Trophoblast cell (in vitro differentiated cells and primary cell): ENCODE results near the gene C19orf25.

Experiments used
- DNase-seq, 2 donors: peaks; one replicate each; pipeline ENCODE4 v3.0.0-alpha.2; 2016
- H2AFZ ChIP-seq: 2 replicates; pipeline ENCODE4 v1.6.1; 2013; ENCODE audit warnings: low read length, moderate library complexity, mild to moderate bottlenecking; ENCODE audit not compliant: insufficient read depth, poor library complexity
- H2AK5ac ChIP-seq: 2 replicates; pipeline ENCODE4 v1.6.1; 2013; ENCODE audit warnings: mild to moderate bottlenecking, low read length
- H2BK120ac ChIP-seq: 2 replicates; pipeline ENCODE4 v1.6.1; 2013; ENCODE audit warnings: low read length, mild to moderate bottlenecking, moderate library complexity; ENCODE audit not compliant: insufficient read depth, poor library complexity
- H2BK12ac ChIP-seq: 2 replicates; pipeline ENCODE4 v1.6.1; 2013; ENCODE audit warnings: mild to moderate bottlenecking, low read length, moderate library complexity
- H2BK5ac ChIP-seq: 2 replicates; pipeline ENCODE4 v1.6.1; 2013; ENCODE audit warnings: low read length, low read depth, moderate library complexity, mild to moderate bottlenecking; ENCODE audit not compliant: poor library complexity
- H3K14ac ChIP-seq: 2 replicates; pipeline ENCODE4 v1.6.1; 2013; ENCODE audit warnings: mild to moderate bottlenecking, low read length
- H3K18ac ChIP-seq: 2 replicates; pipeline ENCODE4 v1.6.1; 2013; ENCODE audit warnings: mild to moderate bottlenecking, low read length
- H3K23ac ChIP-seq: 2 replicates; pipeline ENCODE4 v1.6.1; 2013; ENCODE audit warnings: low read length
- H3K27ac ChIP-seq: 2 replicates; pipeline ENCODE4 v1.5.1; 2013; ENCODE audit warnings: low read depth, mild to moderate bottlenecking, inconsistent platforms, low read length, moderate library complexity
- H3K27me3 ChIP-seq: 2 replicates; pipeline ENCODE4 v1.6.1; 2013; ENCODE audit warnings: inconsistent platforms, mild to moderate bottlenecking, low read length, moderate library complexity; ENCODE audit not compliant: insufficient read depth
- H3K36me3 ChIP-seq, 2 experiments: 1 replicate in 1 of 2; 2 replicates in 1 of 2; pipeline ENCODE4 v1.6.1; 2013; ENCODE audit warnings: low read length in 2 of 2, mild to moderate bottlenecking in 2 of 2, moderate library complexity in 1 of 2; ENCODE audit not compliant: insufficient read depth in 2 of 2, control insufficient read depth in 1 of 2
- H3K4ac ChIP-seq: 2 replicates; pipeline ENCODE4 v1.6.1; 2013; ENCODE audit warnings: low read depth, mild to moderate bottlenecking, low read length, moderate library complexity
- H3K4me1 ChIP-seq, 2 experiments: 1 replicate in 1 of 2; 2 replicates in 1 of 2; pipeline ENCODE4 v1.6.1; 2013; ENCODE audit warnings: low read length in 2 of 2, mild to moderate bottlenecking in 2 of 2, moderate library complexity in 1 of 2; ENCODE audit not compliant: insufficient read depth in 2 of 2, control insufficient read depth in 1 of 2
- H3K4me2 ChIP-seq: 2 replicates; pipeline ENCODE4 v1.6.1; 2013; ENCODE audit warnings: inconsistent platforms, mild to moderate bottlenecking, low read length, moderate library complexity
- H3K4me3 ChIP-seq: 2 replicates; pipeline ENCODE4 v1.5.1; 2013; ENCODE audit warnings: mild to moderate bottlenecking, low read depth, low read length, inconsistent platforms
- H3K79me1 ChIP-seq: one replicate; pipeline ENCODE4 v1.6.1; 2013; ENCODE audit warnings: low read length
- H3K79me2 ChIP-seq: 2 replicates; pipeline ENCODE4 v1.6.1; 2013; ENCODE audit warnings: low read length, mild to moderate bottlenecking; ENCODE audit not compliant: control insufficient read depth, insufficient read depth, poor library complexity
- H3K9ac ChIP-seq: 2 replicates; pipeline ENCODE4 v1.6.1; 2013; ENCODE audit warnings: mild to moderate bottlenecking, low read length
- H3K9me3 ChIP-seq: 2 replicates; pipeline ENCODE4 v1.6.1; 2013; ENCODE audit warnings: low read depth, mild to moderate bottlenecking, control low read depth, inconsistent platforms, low read length; ENCODE audit not compliant: insufficient read depth
- H4K12ac ChIP-seq: 2 replicates; pipeline ENCODE4 v1.6.1; 2013; ENCODE audit warnings: low read depth, mild to moderate bottlenecking, low read length, moderate library complexity
- H4K8ac ChIP-seq: 2 replicates; pipeline ENCODE4 v1.6.1; 2013; ENCODE audit warnings: low read depth, mild to moderate bottlenecking, low read length, moderate library complexity
- H4K91ac ChIP-seq: one replicate; pipeline ENCODE4 v1.6.1; 2013; ENCODE audit warnings: low read depth, mild to moderate bottlenecking, low read length, moderate library complexity
- WGBS: extraction: QIAGEN DNeasy Blood & Tissue Kit; methylation state at CpG from one replicate; pipeline ENCODE4 v1.1.7; 2013; ENCODE audit warnings: missing lambda C conversion rate; ENCODE audit not compliant: insufficient read length, insufficient coverage; ENCODE audit errors: extremely low coverage; 5-methylcytosine and 5-hydroxymethylcytosine counted together

C19orf25 gene

GRCh38 chr19:1488282-1488601 lies 9.2 kb upstream of the C19orf25 start:
- DNase-seq: no peak
- Histone ChIP-seq H4K8ac (no peak overlapping the region), H3K4me2 (no peak overlapping the region), H3K27me3 (peaks cover 5% of the 10 kb centered on the region), H3K9me3 (peaks cover 7% of the 10 kb centered on the region), H4K12ac (no peak overlapping the region), H2BK5ac (no peak overlapping the region), H3K23ac (no peak overlapping the region), H3K4me3 (no peak overlapping the region), H3K79me2 (peaks cover 4% of the 10 kb centered on the region), H4K91ac (no peak overlapping the region), H3K4ac (no peak overlapping the region), H3K14ac (no peak overlapping the region), H2AFZ (no peak overlapping the region), H3K9ac (no peak overlapping the region), H3K18ac (no peak overlapping the region), H3K27ac (no peak overlapping the region), H3K79me1 (peaks cover 10% of the 10 kb centered on the region), H2BK120ac (no peak overlapping the region), H3K36me3 (no peaks in the 10 kb centered on the region), H2BK12ac (no peak overlapping the region), H3K4me1 (peaks cover 12% of the 10 kb centered on the region in 2 experiments), H2AK5ac (no peak overlapping the region)
- WGBS: no CpG with 5 or more reads among the region's 11 CpGs

GRCh38 chr19:1487576-1488281 lies 8.7 kb upstream of the C19orf25 start:
- H3K27me3 ChIP-seq: peaks cover 5% of the 10 kb centered on the region
- H3K9ac ChIP-seq: no peak overlapping the region
- H3K14ac ChIP-seq: no peak overlapping the region
- H3K4ac ChIP-seq: no peak overlapping the region
- no peak for DNase-seq
- H3K27ac ChIP-seq: no peak overlapping the region
- no CpG with 5 or more reads among the region's 40 CpGs for WGBS
- H4K91ac ChIP-seq: no peak overlapping the region
- peaks cover 9% of the 10 kb centered on the region in 2 experiments for H3K4me1 ChIP-seq
- H2BK120ac ChIP-seq: no peak overlapping the region
- no peak overlapping the region for H4K12ac ChIP-seq
- H2AK5ac ChIP-seq: no peak overlapping the region
- H3K79me2 ChIP-seq: peaks cover 4% of the 10 kb centered on the region
- H3K9me3 ChIP-seq: peaks cover 7% of the 10 kb centered on the region
- no peak overlapping the region for H3K18ac ChIP-seq
- no peak overlapping the region for H2AFZ ChIP-seq
- no peak overlapping the region for H4K8ac ChIP-seq
- H3K4me3 ChIP-seq: no peak overlapping the region
- H2BK5ac ChIP-seq: no peak overlapping the region
- no peak overlapping the region for H2BK12ac ChIP-seq
- H3K36me3 ChIP-seq: no peaks in the 10 kb centered on the region
- peaks cover 10% of the 10 kb centered on the region for H3K79me1 ChIP-seq
- no peak overlapping the region for H3K4me2 ChIP-seq
- H3K23ac ChIP-seq: no peak overlapping the region

DNA sequence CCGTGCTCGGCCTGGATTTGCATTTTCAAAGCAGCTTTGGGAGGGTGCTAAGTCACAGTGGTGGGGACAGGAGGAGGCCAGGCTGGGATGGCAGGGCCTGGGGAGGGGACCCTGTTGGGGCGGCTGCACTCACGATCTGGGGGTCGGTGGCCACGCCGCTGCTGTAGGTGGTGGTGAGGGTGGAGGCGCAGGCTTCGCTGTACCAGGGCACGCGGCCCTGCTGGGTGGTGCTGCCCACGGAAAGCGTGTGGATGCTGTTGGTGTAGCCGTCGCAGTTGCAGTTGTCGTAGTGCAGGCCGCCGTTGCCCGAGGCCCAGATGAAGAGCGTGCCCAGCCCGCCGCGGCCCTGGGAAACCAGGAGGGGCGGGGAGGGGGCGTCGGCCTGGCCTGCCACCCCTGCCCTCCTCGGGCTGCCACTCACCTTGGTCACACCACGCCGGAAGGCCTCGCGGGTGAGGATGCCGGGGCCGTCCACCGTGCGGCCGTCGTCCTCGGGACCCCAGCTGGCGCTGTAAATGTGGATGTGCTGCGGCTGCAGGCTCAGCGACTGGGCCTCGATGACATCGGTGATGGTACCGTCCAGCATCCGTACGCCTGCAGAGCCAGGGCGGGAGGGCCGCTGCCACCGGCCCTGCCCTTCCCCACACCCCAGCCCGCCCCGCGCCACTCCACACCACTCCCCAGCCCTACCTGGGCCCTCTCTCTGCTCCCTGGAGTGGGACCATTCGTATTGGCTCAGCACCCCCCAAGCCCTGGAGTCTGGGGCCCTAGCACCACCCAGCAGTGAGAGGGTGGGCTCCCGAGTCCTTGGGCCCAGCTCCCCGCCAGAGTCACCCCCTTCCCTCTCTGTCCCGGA lies 7.9 kb upstream of the C19orf25 start:
- peaks cover 5% of the 10 kb centered on the region for H3K27me3 ChIP-seq
- H3K4me3 ChIP-seq: no peak overlapping the region
- no peak overlapping the region for H2AFZ ChIP-seq
- no peak overlapping the region for H2AK5ac ChIP-seq
- no peak for DNase-seq
- peaks cover 7% of the 10 kb centered on the region for H3K9me3 ChIP-seq
- no peak overlapping the region for H3K4ac ChIP-seq
- no peak overlapping the region for H3K9ac ChIP-seq
- no peaks in the 10 kb centered on the region for H3K36me3 ChIP-seq
- no peak overlapping the region for H2BK120ac ChIP-seq
- H4K12ac ChIP-seq: no peak overlapping the region
- H3K4me1 ChIP-seq: peaks cover 6 to 7% of the 10 kb centered on the region in 2 experiments
- no peak overlapping the region for H2BK12ac ChIP-seq
- no peak overlapping the region for H3K23ac ChIP-seq
- H3K18ac ChIP-seq: no peak overlapping the region
- no peak overlapping the region for H3K14ac ChIP-seq
- H3K27ac ChIP-seq: no peak overlapping the region
- no peak overlapping the region for H2BK5ac ChIP-seq
- WGBS: no CpG with 5 or more reads among the region's 56 CpGs
- peaks cover 4% of the 10 kb centered on the region for H3K79me2 ChIP-seq
- no peak overlapping the region for H3K4me2 ChIP-seq
- peaks cover 10% of the 10 kb centered on the region for H3K79me1 ChIP-seq
- H4K8ac ChIP-seq: no peak overlapping the region
- H4K91ac ChIP-seq: no peak overlapping the region

- no peak overlapping the region for H2AK5ac ChIP-seq
- H3K9me3 ChIP-seq: peaks cover 7% of the 10 kb centered on the region
- H2BK12ac ChIP-seq: no peak overlapping the region
- H3K9ac ChIP-seq: no peak overlapping the region
- H3K4me1 ChIP-seq: no peaks in the 10 kb centered on the region
- H3K79me2 ChIP-seq: no peaks in the 10 kb centered on the region
- no peak overlapping the region for H4K91ac ChIP-seq
- no peak overlapping the region for H3K27ac ChIP-seq
- no peak overlapping the region for H2BK120ac ChIP-seq
- H4K12ac ChIP-seq: no peak overlapping the region
- WGBS: no CpG with 5 or more reads among the region's 23 CpGs
- no peak overlapping the region for H3K18ac ChIP-seq
- H3K79me1 ChIP-seq: peaks cover 3% of the 10 kb centered on the region
- H4K8ac ChIP-seq: no peak overlapping the region
- no peaks in the 10 kb centered on the region for H3K27me3 ChIP-seq
- H3K4me2 ChIP-seq: no peak overlapping the region
- H3K14ac ChIP-seq: no peak overlapping the region
- no peak overlapping the region for H2AFZ ChIP-seq
- H3K23ac ChIP-seq: no peak overlapping the region
- no peak overlapping the region for H2BK5ac ChIP-seq
- H3K4ac ChIP-seq: no peak overlapping the region
- H3K36me3 ChIP-seq: no peaks in the 10 kb centered on the region
- no peak for DNase-seq
- H3K4me3 ChIP-seq: no peak overlapping the region
Measured at GRCh38 chr19:1483979-1484428, 5.0 kb upstream of the C19orf25 start.
